Suppressor macrophage (primary cell): ENCODE data around the gene FMN1.

ENCODE experiments used
- DNase-seq, 4 experiments: peaks; one replicate each; pipeline ENCODE4 v3.0.0-alpha.2; 2020 to 2022

Gene FMN1

GRCh38 chr15:32919749-32920414 lies 274.6 kb downstream of the FMN1 start:
- DNase-seq = no peak

- DNase-seq = no peak
Observed at GRCh38 chr15:32918547-32918946, 276.0 kb downstream of the FMN1 start.

GRCh38 chr15:32910839-32911238 lies 283.7 kb downstream of the FMN1 start:
- DNase-seq = no peak

- DNase-seq = no peak
Observed at GRCh38 chr15:32909431-32909830, 285.1 kb downstream of the FMN1 start.

GRCh38 chr15:32908872-32909271 lies 285.6 kb downstream of the FMN1 start:
- peak; percentile 19 to 68 (median 40) for DNase-seq

GRCh38 chr15:32908135-32908801 lies 286.2 kb downstream of the FMN1 start:
- DNase-seq = peak; percentile 34 to 83 (median 61)

GRCh38 chr15:32905481-32905880 lies 289.0 kb downstream of the FMN1 start:
- no peak for DNase-seq

GRCh38 chr15:32904448-32904847 lies 290.1 kb downstream of the FMN1 start:
- DNase-seq = no peak

- DNase-seq = no peak
Observed at GRCh38 chr15:32903591-32904290, 290.8 kb downstream of the FMN1 start.

- DNase-seq = no peak
Observed at GRCh38 chr15:32901995-32902394, 292.5 kb downstream of the FMN1 start.

- DNase-seq = no peak
Observed at GRCh38 chr15:32901192-32901591, 293.3 kb downstream of the FMN1 start.

GRCh38 chr15:32899126-32899596 lies 295.4 kb downstream of the FMN1 start:
- DNase-seq = no peak

- DNase-seq = no peak
Observed at GRCh38 chr15:32898414-32898813, 296.1 kb downstream of the FMN1 start.

GRCh38 chr15:32893421-32893820 lies 301.1 kb downstream of the FMN1 start:
- DNase-seq = no peak

GRCh38 chr15:32889214-32889613 lies 305.3 kb downstream of the FMN1 start:
- no peak for DNase-seq

- DNase-seq = no peak
Observed at GRCh38 chr15:32888221-32888761, 306.2 kb downstream of the FMN1 start.

- no peak for DNase-seq
Observed at GRCh38 chr15:32887090-32887489, 307.4 kb downstream of the FMN1 start.

- no peak for DNase-seq
Observed at GRCh38 chr15:32886459-32886858, 308.1 kb downstream of the FMN1 start.

GRCh38 chr15:32885713-32886112 lies 308.8 kb downstream of the FMN1 start:
- DNase-seq = no peak

- no peak for DNase-seq
Observed at GRCh38 chr15:32884146-32884545, 310.4 kb downstream of the FMN1 start.

- DNase-seq = peak in 1 of 4 experiments; percentile 29
Observed at GRCh38 chr15:32882955-32883354, 311.6 kb downstream of the FMN1 start.

- no peak for DNase-seq
Observed at GRCh38 chr15:32881528-32881927, 313.0 kb downstream of the FMN1 start.

GRCh38 chr15:32880642-32881041 lies 313.9 kb downstream of the FMN1 start:
- peak in 3 of 4 experiments; percentile 27 to 63 (median 44) for DNase-seq
